ENCODE measurements around the gene URGCP. TPM values are rescaled to one million over a fixed set of nuclear protein-coding genes. Genes with fewer than 3 reads are reported as not detected.
A peak's percentile ranks its signal among the peaks of the same experiment; 100 is the strongest.

The URGCP gene
- total RNA-seq, 1 donor from 2014 or later = 29.1 TPM

- peaks cover 11% of the 10 kb centered on the region for H3K4me1 ChIP-seq
- no peak for DNase-seq
- H3K9me3 ChIP-seq = no peaks in the 10 kb centered on the region
- intact Hi-C loops (cut with DNase I) = no loop called here
- no peak for ATAC-seq
- H3K4me3 ChIP-seq = peak overlapping the region; percentile 79
- H3K27ac ChIP-seq = peak overlapping the region; percentile 95
- no peaks in the 10 kb centered on the region for H3K36me3 ChIP-seq
- TF ChIP-seq, protein P1, sequence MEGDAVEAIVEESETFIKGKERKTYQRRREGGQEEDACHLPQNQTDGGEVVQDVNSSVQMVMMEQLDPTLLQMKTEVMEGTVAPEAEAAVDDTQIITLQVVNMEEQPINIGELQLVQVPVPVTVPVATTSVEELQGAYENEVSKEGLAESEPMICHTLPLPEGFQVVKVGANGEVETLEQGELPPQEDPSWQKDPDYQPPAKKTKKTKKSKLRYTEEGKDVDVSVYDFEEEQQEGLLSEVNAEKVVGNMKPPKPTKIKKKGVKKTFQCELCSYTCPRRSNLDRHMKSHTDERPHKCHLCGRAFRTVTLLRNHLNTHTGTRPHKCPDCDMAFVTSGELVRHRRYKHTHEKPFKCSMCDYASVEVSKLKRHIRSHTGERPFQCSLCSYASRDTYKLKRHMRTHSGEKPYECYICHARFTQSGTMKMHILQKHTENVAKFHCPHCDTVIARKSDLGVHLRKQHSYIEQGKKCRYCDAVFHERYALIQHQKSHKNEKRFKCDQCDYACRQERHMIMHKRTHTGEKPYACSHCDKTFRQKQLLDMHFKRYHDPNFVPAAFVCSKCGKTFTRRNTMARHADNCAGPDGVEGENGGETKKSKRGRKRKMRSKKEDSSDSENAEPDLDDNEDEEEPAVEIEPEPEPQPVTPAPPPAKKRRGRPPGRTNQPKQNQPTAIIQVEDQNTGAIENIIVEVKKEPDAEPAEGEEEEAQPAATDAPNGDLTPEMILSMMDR (IDR thresholded peaks at IDR 0.05) = peak; percentile 12
- H3K27me3 ChIP-seq = no peaks in the 10 kb centered on the region
These were observed 20.4 kb upstream of the URGCP start for GRCh38 chr7:43926798-43927123.

DNA sequence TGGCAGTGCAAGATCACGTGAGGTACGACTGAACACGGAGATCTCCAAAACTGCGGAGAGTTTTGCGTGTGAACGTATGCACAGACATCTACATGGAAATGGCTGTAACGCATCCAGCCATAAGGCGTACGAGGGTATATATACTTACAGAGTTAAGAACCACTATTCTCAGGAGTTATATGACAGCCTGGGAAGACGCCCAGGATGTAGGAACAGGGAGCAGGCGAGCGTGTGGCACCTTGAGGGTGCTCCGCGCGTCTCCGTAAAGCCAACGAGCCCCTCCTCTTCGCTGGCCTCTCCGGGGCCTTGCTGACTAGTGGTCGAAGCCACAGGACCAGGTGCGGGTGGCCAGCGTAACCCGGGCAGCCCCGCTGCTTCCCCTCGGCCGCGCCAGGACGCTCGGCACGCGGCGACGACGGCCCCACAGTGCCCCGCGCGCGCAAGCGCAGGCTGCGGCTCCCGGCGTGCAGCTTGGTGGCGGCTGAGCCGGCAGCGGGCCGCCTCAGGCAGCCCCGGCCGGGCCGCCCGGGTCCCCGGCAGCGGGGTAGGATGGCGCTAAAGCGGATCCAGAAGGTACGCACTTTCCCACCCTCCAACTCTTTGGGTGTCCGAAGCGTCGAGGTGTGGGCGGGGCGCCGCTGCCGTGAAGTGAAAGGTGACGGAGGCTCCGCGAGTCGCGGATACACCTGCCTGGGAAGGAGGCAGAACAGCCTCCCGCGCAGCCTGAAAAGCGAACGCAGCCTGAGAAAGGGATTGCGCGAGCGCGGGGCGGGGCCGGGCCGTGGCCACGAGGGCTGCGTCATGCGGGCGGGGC is 19.8 kb upstream of the URGCP start, which contains the start of gene UBE2D4:
UBE2D4 (plus strand) TSS at position 453 of the 814 bp plus-strand sequence; CDS start at position 550, 97 bp downstream.
- no peaks in the 10 kb centered on the region for H3K36me3 ChIP-seq
- no peaks in the 10 kb centered on the region for H3K27me3 ChIP-seq
- DNase-seq (peak; percentile 96), ATAC-seq (peak; percentile 97)
- no peaks in the 10 kb centered on the region for H3K9me3 ChIP-seq
- H3K4me1 ChIP-seq = peaks cover 11% of the 10 kb centered on the region
- H3K4me3 ChIP-seq = peak within 1 kb of the TSS; percentile 79
- intact Hi-C loops (cut with DNase I) = no loop called here
- TF ChIP-seq, protein P1 (IDR thresholded peaks at IDR 0.05) = no peak
- H3K27ac ChIP-seq = peak within 1 kb of the TSS; percentile 95

GRCh38 chr7:43922726-43923125 is 16.3 kb upstream of the URGCP start:
- TF ChIP-seq, protein P1 (IDR thresholded peaks at IDR 0.05) = no peak
- Histone ChIP-seq H3K27me3 (no peaks in the 10 kb centered on the region), H3K4me1 (peaks cover 11% of the 10 kb centered on the region), H3K9me3 (no peaks in the 10 kb centered on the region), H3K27ac (no peak overlapping the region), H3K36me3 (no peaks in the 10 kb centered on the region), H3K4me3 (no peak overlapping the region)
- DNase-seq (no peak), ATAC-seq (no peak)
- intact Hi-C loops (cut with DNase I) = no loop called here

GRCh38 chr7:43921423-43921822 is 15.0 kb upstream of the URGCP start:
- DNase-seq = no peak
- Histone ChIP-seq H3K9me3 (no peaks in the 10 kb centered on the region), H3K27ac (no peak overlapping the region), H3K4me3 (no peak overlapping the region), H3K36me3 (no peaks in the 10 kb centered on the region), H3K27me3 (no peaks in the 10 kb centered on the region), H3K4me1 (peaks cover 6% of the 10 kb centered on the region)
- ATAC-seq = no peak
- intact Hi-C loops (cut with DNase I) = no loop called here
- TF ChIP-seq, protein P1 (IDR thresholded peaks at IDR 0.05) = no peak

DNA sequence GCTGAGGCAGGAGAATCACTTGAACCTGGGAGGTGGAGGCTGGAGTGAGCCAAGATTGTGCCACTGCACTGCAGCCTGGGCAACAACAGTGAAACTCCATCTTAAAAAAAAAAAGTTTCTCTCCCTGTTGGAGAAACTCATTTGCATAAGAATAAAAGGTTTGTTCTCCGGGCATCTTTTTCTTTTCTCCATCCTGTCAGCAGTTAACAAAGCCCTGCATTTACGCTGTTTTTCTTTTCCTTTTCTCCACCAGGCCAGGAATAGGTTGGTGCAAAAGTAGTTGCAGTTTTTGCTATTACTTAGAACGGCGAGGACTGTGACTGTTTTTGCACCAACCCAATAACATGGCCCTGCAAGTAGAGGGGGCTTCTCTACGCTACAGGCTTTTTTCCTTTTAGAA is 9.5 kb upstream of the URGCP start:
- Histone ChIP-seq H3K9me3 (no peaks in the 10 kb centered on the region), H3K27me3 (no peaks in the 10 kb centered on the region), H3K27ac (no peak overlapping the region), H3K4me1 (no peaks in the 10 kb centered on the region), H3K4me3 (no peak overlapping the region), H3K36me3 (no peaks in the 10 kb centered on the region)
- no peak for DNase-seq
- TF ChIP-seq, protein P1 (IDR thresholded peaks at IDR 0.05) = no peak
- ATAC-seq = no peak
- intact Hi-C loops (cut with DNase I) = no loop called here

Measured in upper lobe of right lung (tissue), 1 donor.